A549 treated with DMSO at 1 μM for 4 hours (cell line): ENCODE results near the gene TBR1. TPM values are rescaled to one million over a fixed set of nuclear protein-coding genes. Genes with fewer than 3 reads are reported as not detected.

Source experiments
- total RNA-seq: library from RNA; stranded (reverse); fragments of 200-300 nt; extraction: Qiagen RNA extraction; gene quantifications from 5 replicates; pipeline ENCODE4 v1.2.3, GENCODE V29; 2022; ENCODE audit warnings: low read depth

TBR1 gene
- 0.01 to 0.11 TPM (median 0.08 TPM) in 3 of 5 replicates, not detected in the others for total RNA-seq

GRCh38 chr2:161415987-161416707 is at the start of gene TBR1:
TBR1 (plus strand) TSS chr2:161416297; CDS start chr2:161416411, 114 bp downstream.

Other genes starting within 250 kb of the TBR1 start
- gene PSMD14, start 107.9 kb upstream of the TBR1 start, total RNA-seq = 105 to 115 TPM (median 109 TPM) in 5 replicates
- gene SLC4A10, start 208.1 kb downstream of the TBR1 start, total RNA-seq = not detected in 5 replicates